Left renal pelvis (tissue), 4 donors: ENCODE data around the gene GTPBP8. TPM values are rescaled to one million over a fixed set of nuclear protein-coding genes. Genes with fewer than 3 reads are reported as not detected.
A peak's percentile ranks its signal among the peaks of the same experiment; 100 is the strongest.
"Not testable (repeated sequence)": the region's sequence is repeated elsewhere in the genome, so short reads cannot be mapped to it uniquely, and the experiment has no call there.

Experiments
- DNase-seq, 4 donors: peaks; one replicate each; pipeline ENCODE4 v3.0.0-alpha.2; 2013; ENCODE audit warnings: low read depth in 4 of 4, low spot score in 3 of 4
- polyA plus RNA-seq, 4 donors: library from polyadenylated mRNA; unstranded; fragments of 120-200 nt; gene quantifications; one replicate each; pipeline ENCODE4 v1.2.1, GENCODE V29; 2013; ENCODE audit not compliant: insufficient read length in 4 of 4

Gene GTPBP8
- polyA plus RNA-seq, 4 donors = 21.0 to 25.4 (median 23.1) TPM

DNA sequence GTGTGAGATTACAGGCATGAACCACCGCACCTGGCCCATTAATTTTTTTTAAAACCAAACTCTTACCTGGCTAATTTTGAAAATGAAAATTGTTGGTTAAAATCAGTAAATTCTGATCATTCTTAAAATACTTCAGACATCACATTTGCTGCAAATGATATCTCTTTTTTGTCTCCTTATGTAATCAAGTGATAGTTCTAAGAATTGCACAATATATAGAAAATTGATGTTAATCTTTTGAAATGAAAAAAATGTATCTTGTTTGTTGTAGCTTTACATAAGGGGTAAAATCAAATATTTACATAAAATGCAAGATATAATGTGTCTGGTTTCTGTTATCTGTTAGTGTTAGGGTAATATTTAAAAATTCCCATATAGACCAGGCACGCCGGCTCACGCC is 5.0 kb downstream of the GTPBP8 start:
- DNase-seq = no peak

DNA sequence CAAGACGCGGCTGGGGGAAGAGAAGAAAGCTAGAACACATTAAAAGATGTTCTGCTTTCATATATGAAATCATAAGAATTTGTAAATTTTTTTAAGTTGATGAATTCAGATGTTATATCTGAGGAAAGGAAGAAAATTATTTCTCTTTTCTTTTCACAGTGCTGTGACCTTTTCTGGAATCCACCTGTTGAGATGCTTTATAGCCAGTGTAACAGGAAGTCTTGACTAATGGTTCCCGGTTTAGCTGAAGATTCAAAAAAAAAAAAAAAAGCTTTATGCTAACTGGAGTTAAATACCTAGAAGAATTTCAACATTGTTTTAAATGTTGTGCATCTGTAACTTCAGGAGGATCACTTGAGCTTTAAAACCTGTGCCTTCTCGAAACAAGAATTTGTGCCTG is 9.9 kb downstream of the GTPBP8 start:
- DNase-seq = no peak

DNA sequence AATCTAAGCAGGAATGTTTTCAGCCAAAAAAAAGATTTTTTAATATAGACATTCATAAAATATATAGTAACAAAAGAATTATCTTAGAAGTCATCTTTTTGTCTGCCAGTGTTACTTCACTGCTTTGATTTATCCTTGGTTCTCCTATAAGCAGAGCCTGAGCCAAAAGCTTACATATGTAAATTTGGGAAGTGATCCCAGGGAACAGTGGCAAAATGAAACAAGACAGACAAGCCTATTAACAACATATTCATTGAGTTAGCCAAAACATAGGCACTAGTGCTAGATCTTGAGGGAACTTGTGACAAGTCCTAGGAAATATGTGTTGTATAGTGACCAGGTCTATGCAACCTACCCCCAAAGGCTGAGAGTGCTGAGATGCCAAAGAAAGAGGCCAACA is 11.3 kb downstream of the GTPBP8 start:
- DNase-seq = no peak

DNA sequence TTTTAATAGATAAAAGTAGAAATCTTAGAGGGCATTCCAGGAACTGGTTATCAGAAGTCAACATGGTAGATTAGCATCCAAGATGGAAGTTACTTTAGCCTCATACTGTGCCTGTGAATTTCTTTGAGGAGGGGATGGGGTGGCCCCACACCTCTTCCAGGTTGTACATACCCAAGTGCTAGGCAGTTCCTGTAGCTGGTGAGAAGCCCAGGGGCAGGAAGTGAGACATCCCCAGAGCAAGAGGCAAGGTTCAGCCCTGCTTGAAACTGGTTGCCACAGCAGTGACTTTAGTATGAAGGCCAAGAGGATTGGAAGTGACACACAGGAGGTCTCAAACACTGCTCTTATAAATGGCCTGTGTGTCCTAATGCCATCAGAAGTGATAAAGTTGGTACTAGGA is 11.9 kb downstream of the GTPBP8 start:
- no peak for DNase-seq

- DNase-seq = no peak
Observed at GRCh38 chr3:113005611-113006010, 14.8 kb downstream of the GTPBP8 start.

DNA sequence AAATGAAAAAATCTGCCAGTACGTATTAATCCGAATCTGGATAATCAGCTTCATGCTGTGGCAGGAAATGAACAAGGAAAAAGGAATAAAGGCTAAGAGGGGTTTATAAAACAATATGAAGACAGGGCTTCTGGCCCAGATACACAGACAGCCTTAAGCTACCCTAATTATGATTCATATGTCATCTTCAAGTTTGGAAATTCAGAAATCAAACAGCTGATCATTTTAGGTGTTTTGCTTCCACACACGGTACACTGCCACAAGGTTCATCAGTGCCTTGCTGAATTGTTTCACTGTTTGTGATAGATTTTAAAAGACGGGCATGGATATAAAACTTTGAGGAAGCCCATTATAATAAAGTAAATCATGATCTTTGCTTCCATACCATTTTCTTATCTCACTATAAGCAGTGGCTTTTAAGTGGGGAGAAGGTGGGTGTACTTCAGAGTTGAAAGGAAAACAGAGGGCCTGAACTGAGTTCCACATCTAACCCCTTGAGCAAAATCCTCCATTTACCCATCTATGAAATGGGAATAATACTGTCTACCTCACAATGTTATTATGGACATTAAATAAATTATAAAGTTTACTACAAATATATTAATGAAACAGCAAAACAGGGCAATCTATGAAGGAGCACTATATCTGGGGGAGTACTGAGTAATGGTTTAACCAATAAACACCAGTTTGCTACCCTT is 15.7 kb downstream of the GTPBP8 start:
- no peak for DNase-seq

- DNase-seq = no peak
Observed at GRCh38 chr3:113008117-113008516, 17.3 kb downstream of the GTPBP8 start.

DNA sequence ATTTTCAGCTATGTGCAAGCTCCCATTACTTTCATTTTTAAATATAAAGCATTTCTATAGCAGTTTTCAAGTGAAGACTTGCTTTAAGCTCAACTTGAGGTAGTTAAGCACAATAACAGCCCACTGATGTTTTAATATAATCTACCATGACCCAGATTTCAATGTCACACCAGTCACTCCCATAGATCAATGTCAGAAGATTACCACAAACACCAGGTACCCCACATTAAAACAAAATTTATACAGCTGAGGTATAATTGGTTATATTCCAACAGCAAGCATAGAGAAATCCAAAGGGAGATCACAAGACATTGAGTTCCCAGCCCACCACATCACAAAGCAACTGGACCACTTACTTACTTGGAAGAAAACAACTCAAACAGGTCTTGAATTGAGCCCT is 22.8 kb downstream of the GTPBP8 start:
- DNase-seq = no peak

DNA sequence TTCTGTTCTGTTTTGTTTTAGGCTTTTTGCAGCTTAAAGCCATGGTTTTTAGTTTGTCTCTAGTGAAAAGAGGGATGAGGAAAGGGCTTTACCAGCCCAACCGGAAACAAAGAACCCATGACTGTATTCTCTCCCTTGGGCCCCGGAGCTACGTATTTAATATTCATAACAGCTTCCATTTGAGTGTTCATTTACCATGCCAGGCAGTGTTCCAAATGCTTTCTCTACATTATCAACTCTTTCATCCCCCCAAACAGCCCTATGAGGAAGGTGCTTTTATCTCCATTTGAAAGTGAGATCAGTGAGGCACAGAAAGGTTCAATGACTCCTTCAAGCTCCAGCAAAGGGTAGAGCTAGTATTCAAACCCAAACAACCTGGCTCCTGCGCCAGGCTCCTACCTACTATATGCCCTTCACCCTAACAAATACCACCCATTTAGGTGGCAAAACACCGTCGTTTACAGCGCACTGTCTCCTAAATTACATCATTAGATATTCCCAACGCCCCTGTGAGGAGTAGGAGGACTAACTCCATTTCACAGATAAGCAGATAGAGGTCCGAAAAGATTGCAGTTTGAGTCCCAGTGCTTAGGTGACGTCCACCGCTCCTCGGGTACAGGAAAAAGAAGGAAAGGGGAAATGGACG is 27.9 kb downstream of the GTPBP8 start:
- DNase-seq = peak in 3 of 4 donors; percentile 6 to 19 (median 8)

DNA sequence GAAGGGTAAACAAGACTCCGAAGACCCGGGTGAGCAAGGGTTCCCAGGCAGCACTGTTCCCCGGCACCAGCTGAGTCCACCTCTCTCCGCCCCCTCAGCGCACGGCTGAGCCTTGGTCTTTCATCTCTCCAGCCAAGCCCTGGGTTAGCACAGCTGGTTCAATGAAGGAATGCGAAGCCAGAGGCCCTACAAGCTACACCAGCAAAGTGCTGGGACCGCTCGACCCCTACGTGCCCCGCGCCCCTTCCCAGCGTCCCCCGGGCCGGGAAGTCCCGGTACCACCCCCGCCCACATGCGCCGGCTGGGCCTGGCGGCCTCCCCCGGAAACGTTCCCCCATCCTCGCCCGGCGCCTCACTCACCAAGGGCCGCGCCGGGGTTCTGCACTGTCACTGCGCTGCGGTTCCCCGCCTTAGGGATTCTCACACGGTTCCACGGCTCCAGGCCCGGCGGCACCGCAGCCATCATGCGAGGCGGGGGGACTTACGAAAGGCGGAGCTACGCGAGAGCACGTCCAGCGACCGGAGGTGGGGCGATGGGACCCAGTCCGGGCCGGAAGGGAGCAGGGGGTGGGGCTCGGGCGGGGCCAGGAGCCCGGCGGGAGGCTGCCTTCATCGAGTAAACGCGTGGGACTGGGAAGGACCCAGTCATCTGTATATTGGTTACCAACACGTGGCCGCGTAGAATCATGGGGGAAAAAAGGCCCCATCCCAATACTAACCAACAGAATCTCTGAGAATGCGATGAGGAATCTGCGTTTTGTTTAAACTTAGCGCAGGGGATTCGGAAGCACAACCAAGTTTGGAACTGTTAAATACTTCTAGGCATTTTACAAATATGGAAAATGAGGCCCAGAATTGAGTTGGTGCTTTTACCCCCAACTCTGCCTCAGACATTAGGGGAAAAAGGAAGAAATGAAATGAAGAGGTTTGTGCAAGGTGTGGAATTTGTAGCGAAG is 28.7 kb downstream of the GTPBP8 start:
- peak; percentile 77 to 87 (median 80) for DNase-seq

- no peak for DNase-seq
Observed at GRCh38 chr3:113021471-113021870, 30.7 kb downstream of the GTPBP8 start.

DNA sequence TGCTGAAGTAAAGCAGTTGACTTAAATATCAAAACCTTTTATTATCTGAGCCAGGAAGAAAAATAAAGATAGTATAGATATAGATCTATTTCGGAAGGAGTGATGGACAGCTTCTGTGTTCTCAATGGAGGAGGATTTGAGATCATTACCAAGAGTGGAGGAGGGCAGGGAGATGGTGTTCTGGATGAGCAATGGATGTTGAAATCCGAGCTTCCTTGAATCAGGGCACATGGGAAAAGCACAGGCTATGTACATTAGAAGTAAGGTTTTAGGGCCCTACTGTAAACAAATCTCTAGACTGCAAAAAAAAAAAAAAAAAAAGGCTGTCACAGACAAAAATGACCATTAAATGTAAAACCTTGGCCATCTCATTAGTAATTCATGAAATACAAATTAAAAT is 43.2 kb downstream of the GTPBP8 start:
- no peak for DNase-seq

DNA sequence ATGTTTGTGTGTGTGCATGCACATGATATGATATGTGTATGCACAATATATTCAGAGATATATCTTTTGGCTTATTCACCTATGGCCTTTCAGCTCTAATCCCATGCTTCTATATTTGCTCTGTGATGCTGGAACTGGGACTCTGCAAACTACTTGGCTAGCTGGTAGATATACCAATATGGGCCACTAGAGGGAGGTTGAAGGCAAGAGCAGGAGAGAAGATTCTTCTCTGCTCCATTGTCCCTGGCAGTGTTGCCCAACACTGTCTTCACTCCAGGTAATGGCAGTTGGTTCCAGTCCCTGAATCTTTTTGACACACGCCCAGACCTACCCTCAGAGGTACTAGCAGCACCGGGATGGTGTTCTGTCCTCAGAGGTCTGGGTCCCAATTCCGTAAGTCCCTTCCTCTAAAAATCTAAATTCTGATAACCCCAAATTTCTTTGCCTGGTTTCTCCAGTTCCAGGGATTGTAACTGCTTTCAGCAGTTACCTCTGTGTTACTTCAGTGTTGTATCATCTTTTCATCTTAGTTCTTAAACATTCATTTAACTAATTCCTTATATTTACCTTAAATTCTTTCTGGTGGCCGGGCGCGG is 44.7 kb downstream of the GTPBP8 start:
- peak in 2 of 4 donors; percentile 32 to 33 for DNase-seq

DNA sequence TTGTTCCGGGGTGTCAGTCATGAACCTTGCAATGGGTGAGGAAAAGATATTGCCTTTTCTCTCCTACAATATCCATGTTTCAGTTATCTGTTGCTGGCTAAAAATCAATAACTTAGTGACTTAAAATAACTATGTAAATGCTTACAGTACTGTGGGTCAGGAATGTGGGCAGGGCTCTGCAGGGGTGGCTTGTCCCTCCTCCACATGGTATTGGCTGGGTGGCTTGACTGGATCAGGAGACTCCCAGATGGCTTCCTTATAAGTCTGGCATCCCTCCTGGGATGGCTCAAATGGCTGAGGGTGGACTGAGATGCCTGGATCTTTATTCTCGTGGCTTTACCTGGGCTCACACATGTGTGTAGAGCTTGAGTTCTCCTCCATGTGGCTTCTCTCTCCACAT is 47.5 kb downstream of the GTPBP8 start:
- no peak for DNase-seq

- DNase-seq = no peak
Observed at GRCh38 chr3:113039546-113039945, 48.8 kb downstream of the GTPBP8 start.

- DNase-seq = no peak
Observed at GRCh38 chr3:113040231-113040630, 49.4 kb downstream of the GTPBP8 start.

DNA sequence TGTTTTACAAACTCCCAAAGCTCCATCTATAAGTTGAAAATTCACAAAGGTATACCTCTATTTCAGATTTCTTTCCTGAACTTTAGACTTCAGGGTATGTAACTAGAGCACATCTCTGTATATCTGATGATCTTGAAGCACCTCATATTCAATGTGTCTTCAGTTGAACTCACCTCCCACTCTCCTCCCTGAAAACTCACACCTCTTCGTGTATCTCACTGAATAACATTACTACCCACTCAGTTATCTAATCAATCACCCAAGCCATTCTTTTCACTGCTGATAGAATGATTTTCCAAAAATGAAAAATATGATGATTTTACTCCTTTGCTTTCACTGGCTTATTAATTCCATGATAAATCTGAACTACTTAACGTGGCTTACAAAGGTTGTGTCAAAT is 52.9 kb downstream of the GTPBP8 start:
- no peak for DNase-seq

- not testable (repeated sequence) for DNase-seq
Observed at GRCh38 chr3:113046186-113046965, 55.6 kb downstream of the GTPBP8 start.

DNA sequence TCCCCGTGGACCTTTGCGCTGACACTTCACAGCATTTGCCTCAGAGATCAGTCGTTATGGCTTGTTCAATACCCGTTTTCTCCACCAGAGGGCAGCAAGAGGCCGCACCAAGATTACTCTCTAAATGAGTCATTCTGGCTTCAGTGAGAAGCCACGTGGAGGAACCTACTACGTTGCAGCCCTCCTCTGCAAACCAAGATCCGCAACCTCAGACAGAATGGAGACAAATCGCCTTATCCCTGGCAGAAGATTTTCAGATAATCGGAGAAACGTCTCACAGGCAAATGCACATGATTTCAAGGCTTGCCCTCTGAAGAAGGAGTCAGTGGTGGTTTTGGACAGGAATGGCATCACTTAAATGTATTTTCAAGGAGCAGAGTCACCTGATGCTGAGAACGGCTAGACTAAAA is 60.5 kb downstream of the GTPBP8 start:
- DNase-seq = peak; percentile 56 to 71 (median 60)
